Ramos (cell line): ENCODE data around the gene PRELID3B.

Experiments used
- in situ Hi-C: fragments of 300-500 bp; cut with MboI; formaldehyde crosslinking; loops from one replicate; pipeline ENCODE4 v1.14.3; 2022; ENCODE audit warnings: low sequenced_read_pairs; ENCODE audit not compliant: unreplicated experiment

Gene PRELID3B

GRCh38 chr20:59051666-59052185 is 9.1 kb upstream of the PRELID3B start:
- in situ Hi-C loops = no loop called here

DNA sequence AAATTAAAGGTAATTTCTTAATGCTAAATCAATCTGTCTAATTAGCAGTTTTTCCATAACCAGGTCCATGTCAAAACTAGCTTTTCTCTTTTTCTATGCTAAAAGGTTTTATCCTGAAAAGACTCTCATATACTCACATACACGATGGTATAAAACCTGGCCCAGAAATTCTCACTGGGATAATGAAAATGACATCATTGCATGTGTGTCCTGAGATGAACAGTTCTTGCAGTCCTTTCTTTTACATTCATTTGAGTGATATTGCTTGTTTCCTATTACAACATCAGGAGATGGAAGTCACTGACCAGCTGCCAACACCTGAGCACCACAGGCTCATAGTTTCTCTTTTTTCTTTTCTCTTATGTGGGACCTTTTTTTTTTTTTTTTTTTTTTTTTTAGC is 7.9 kb upstream of the PRELID3B start:
- in situ Hi-C loops = no loop called here

DNA sequence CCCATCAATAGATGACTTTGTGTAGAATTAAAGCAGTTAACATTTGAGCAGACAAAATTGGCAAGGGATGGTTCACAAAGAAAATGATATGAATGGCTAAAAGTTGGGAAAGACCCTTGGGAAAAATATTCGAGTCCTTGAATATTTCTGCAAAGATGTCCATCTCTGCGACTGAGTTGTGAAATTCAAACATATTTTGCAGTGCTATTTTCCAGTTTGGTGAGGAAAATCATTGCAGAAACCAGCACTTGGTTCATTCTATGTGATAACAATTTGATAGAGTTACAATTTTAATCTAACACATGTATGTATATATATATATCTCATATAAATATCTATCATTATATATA is 6.1 kb upstream of the PRELID3B start:
- in situ Hi-C loops = loop anchor here (10.0 kb wide), 1 partner anchor 164 kb away; no protein-coding TSS in a partner anchor

- in situ Hi-C loops = loop anchor here (10.0 kb wide), 1 partner anchor 163 kb away; no protein-coding TSS in a partner anchor
Observed at GRCh38 chr20:59047938-59048680, 5.5 kb upstream of the PRELID3B start.

DNA sequence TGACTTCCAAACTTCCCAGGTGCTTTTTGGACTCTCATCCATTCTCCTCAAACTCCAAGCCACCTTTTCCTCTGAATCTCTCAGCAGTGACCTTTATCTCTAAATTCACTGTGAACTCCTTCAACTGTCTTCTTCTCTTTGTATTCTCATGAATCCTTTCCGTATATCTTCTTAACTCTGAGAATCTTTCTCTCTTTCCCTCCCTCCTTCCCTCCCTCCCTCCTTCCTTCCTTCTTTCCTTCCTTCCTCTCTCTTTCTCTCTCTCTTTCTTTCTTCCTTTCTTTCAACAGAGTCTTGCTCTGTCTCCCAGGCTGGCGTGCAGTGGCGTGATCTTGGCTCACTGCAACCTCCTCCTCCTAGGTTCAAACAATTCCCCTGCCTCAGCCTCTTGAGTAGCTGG is 4.3 kb upstream of the PRELID3B start:
- in situ Hi-C loops = loop anchor here (10.0 kb wide), 1 partner anchor 162 kb away; no protein-coding TSS in a partner anchor

GRCh38 chr20:59044796-59045195 is 2.2 kb upstream of the PRELID3B start:
- in situ Hi-C loops = loop anchor here (10.0 kb wide), 1 partner anchor 160 kb away; no protein-coding TSS in a partner anchor

- in situ Hi-C loops = loop anchor here (10.0 kb wide), 1 partner anchor 159 kb away; no protein-coding TSS in a partner anchor
Observed at GRCh38 chr20:59044295-59044694, 1.7 kb upstream of the PRELID3B start.

- in situ Hi-C loops = loop anchor here (10.0 kb wide), 1 partner anchor 159 kb away; no protein-coding TSS in a partner anchor
Observed at GRCh38 chr20:59043698-59044097, 1.1 kb upstream of the PRELID3B start.

DNA sequence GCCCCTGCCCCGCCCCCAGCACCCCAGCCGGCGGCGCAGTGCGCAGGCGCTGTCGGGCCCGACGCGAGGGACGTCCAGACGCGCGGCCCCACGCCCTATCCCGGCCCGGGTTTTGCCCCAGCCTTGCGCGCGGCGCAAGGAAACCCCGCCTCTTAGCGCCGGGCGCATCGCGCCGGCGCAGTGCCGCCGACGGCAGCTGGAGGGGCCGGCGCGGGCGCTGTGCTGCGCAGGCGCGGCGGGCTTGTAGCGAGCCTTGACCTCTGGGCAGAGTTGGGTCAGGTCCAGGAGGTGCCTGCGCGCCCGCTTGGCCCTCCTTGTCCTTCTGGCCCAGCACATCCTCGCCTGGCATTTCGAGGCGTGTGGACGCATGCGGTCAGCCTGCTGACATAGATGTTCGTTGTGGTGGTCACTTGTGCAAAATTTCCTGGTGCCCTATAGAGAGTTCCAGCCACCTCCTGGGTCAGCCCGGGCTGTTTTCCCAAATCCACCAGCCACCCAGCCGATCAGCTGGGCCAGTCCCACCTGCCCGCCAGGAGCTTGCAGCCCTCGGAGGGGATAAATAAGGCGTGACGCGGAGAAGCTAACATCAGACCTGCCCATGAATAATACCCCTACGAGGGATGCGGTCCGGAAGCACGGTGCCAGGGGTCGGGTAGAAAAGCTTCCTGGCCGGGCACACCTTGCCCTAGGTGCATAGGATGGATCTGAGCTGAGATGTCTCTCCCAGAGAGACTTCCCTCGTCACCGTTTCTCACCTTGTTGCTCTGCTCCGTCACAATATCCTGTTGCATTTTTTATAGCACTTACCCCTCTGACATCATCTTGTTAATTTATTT is 428 bp upstream of the PRELID3B start:
- in situ Hi-C loops = loop anchor here (10.0 kb wide), 1 partner anchor 158 kb away; no protein-coding TSS in a partner anchor

- in situ Hi-C loops = loop anchor here (10.0 kb wide), 1 partner anchor 157 kb away; no protein-coding TSS in a partner anchor
Observed at GRCh38 chr20:59041487-59041886, 1.1 kb downstream of the PRELID3B start.

DNA sequence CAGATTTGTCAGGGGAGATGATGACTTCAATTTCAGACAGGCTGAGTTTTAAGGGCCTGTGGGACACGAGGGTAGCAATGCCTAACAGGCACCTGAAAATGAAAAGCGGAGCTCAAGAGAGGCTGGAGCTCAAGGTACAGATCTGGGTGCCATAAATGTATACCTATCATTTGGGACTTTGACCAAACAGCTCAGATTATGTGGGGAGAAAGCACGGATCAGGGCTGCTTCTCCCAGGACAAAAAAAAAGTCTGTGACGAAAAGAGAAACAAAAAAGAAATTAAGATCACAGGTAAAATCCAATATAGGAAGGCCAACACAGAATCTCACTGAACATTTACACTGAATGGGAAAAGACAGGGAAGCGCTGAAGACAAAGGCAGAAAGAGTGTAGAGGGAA is 1.9 kb downstream of the PRELID3B start:
- in situ Hi-C loops = loop anchor here (10.0 kb wide), 1 partner anchor 156 kb away; no protein-coding TSS in a partner anchor

- in situ Hi-C loops = no loop called here
Observed at GRCh38 chr20:59039233-59039632, 3.4 kb downstream of the PRELID3B start.

GRCh38 chr20:59037386-59037785 is 5.2 kb downstream of the PRELID3B start:
- in situ Hi-C loops = no loop called here

DNA sequence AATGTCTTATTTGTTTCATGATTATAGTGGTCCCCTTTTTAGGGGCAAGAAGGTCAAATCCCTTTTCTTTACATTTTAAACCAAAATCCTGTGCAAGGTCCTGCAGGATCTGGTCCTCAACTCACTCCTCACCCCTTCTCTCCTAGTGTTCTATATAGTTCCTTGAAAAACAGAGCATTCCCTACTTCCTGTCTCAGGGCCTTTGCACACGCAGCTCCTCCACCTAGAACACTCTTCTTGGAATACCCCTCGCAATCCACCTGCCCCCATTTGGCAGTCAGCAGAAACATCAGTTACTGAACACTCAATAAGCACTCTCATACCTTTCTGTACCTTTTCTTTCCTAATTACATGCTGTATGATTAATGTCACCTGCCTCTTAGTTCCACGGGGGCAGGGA is 7.2 kb downstream of the PRELID3B start:
- in situ Hi-C loops = no loop called here

- in situ Hi-C loops = no loop called here
Observed at GRCh38 chr20:59033616-59034165, 8.9 kb downstream of the PRELID3B start.

DNA sequence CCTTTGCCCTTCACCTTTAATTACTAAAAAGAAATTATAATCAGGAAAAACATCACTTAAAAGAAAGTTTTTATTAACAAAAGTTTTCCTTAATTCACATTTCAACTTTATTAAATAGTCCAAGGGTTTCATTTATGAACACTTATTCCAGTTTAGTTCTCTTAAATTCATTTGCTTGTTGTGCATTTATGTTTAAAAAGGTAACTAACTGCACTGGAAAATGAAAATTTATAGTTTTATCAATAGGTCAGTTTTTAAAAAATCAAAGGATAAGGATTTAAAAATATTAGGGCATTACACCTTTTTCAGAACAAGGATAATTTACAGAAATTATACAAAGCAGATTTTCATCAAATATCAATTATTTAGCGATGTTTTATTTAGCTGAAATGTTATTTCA is 9.5 kb downstream of the PRELID3B start:
- in situ Hi-C loops = no loop called here

GRCh38 chr20:59032713-59033059 is 9.9 kb downstream of the PRELID3B start:
- in situ Hi-C loops = no loop called here

DNA sequence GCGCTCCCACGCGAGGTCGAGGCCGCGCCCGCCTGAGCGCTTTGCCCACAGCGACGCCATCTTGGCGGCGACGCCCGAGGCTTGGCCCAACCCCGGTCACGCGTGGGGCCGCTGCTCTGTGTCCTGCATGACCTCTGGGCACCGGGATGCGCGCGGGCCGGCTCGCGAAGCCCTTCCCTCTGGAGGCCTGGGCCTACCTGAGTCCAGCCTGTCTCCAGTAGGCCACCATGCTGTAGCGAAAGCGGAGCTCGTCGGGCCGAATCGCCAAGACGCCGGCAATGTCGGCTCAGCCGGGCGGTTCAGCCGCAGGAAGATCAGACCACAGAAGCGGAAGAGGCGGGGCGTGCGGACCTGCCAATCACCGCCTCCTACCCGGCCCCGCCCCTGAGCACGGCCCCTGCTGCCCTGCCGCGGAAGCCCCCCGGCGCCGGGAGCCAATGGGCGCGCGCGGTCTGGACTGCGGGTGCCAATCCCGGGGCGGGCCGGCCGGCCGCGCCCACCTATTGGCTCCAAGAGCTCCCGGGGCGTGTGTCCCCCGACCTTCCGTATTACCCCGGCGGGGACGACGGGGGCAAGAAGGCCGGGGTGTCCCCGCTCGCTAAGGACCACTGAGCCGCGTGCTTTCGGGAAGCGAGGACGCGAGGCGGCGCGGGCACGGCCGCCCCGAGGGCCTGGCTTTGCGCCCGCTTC is 10.4 kb downstream of the PRELID3B start, which contains the start of gene ATP5F1E:
ATP5F1E (minus strand) TSS at position 313 of the 690 bp plus-strand sequence; CDS start at position 229, 84 bp downstream.
- in situ Hi-C loops = no loop called here

DNA sequence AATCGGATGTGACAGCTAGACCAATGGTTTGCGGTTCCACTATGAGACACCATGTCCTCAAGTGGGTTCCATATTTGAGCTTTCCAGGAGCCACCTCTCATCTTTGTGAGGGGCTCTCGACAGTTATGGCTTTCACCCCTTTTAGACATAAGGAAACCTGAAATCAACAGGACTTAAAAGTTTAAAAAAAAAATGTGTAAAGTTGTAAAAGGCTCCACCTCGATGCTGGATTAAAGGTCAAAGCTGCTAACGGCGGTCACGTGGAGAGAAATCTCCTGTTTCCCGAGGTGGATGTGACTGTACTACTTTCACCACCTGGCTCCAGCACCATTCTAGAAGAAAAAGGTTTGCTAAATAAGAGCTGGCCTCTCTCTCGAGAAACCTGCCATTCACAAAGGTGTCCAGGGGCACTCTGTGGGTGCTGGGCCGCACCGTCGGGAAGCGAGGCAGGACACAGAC is 11.0 kb downstream of the PRELID3B start:
- in situ Hi-C loops = no loop called here
